ENCODE results near the gene GALNTL6. TPM values are rescaled to one million over a fixed set of nuclear protein-coding genes. Genes with fewer than 3 reads are reported as not detected.

Gene GALNTL6
- total RNA-seq, 1 experiment from 2014 or later, result not detected

DNA sequence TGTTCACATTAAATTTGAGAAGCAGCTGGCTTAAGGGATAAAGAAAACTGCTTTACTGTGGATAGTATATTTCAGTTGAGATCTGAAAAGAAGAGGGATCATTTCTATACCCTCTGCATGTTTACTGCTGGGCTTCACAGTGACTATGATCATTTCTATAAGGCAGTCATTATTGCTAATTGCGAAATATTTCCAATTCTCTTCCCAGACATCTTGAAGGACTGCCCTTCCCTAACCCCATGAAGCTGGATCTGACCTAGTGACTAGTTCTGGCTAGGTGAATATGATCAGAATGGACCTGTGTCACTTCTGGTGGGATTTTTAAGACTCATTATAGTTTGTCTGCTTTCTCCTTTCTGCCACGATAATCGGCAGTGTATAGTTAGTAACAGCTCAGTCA is 848.9 kb downstream of the GALNTL6 start:
- no CpG with 5 or more reads among the region's 3 CpGs for WGBS (ENCODE audit: extremely low coverage, insufficient read length, low lambda C conversion rate)
- Histone ChIP-seq H4K20me1 (ENCODE audit: control insufficient read depth, insufficient read depth, insufficient read length) (no peaks in the 10 kb centered on the region), H3K23me2 (ENCODE audit: insufficient read length, low read depth, low read length, poor library complexity, severe bottlenecking) (no peaks in the 10 kb centered on the region), H3K56ac (ENCODE audit: insufficient read length, low read depth, low read length) (no peak overlapping the region), H2BK120ac (ENCODE audit: low read depth, low read length, poor library complexity, severe bottlenecking) (no peak overlapping the region), H3K79me1 (ENCODE audit: insufficient read depth, low read depth, low read length, poor library complexity, severe bottlenecking) (no peaks in the 10 kb centered on the region), H3K79me2 (ENCODE audit: insufficient read depth, low read length) (no peaks in the 10 kb centered on the region), H3K27me3 (ENCODE audit: insufficient read depth, low read length) (no peaks in the 10 kb centered on the region), H3K4me1 (ENCODE audit: insufficient read depth, low read length) (no peaks in the 10 kb centered on the region), H2BK15ac (ENCODE audit: low read depth, low read length) (no peak overlapping the region), H3K23ac (ENCODE audit: insufficient read length, low read depth, low read length) (no peak overlapping the region), H3K9ac (ENCODE audit: extremely low read depth, insufficient read length, low read length) (no peak overlapping the region), H2BK20ac (ENCODE audit: low read depth, low read length, poor library complexity, severe bottlenecking) (no peak overlapping the region), H2BK12ac (ENCODE audit: insufficient read length, low read depth, low read length) (no peak overlapping the region), H3K27ac (ENCODE audit: insufficient read length, low read depth, low read length) (no peak overlapping the region), H3K14ac (ENCODE audit: insufficient read depth, low read length) (no peak overlapping the region), H2AFZ (ENCODE audit: low read length) (no peak overlapping the region), H4K5ac (ENCODE audit: insufficient read length, low read depth, low read length) (no peak overlapping the region), H3K4me2 (ENCODE audit: insufficient read depth, insufficient read length, low read length) (no peak overlapping the region), H3T11ph (ENCODE audit: low read length) (no peak overlapping the region), H3K9me3 (ENCODE audit: control insufficient read depth, low read depth, low read length) (no peaks in the 10 kb centered on the region), H4K91ac (ENCODE audit: insufficient read length, low read depth, low read length) (no peak overlapping the region), H4K8ac (replicated peaks; ENCODE audit: insufficient read length, low read depth, low read length) (no peak overlapping the region), H2BK5ac (ENCODE audit: insufficient read length, low read length) (no peak overlapping the region), H3K4ac (ENCODE audit: low read depth, low read length) (no peak overlapping the region), H3K18ac (ENCODE audit: insufficient read length, low read depth, low read length) (no peak overlapping the region), H2AK5ac (ENCODE audit: insufficient read length, low read length) (no peak overlapping the region)
- Mint-ChIP-seq H3K36me3 (ENCODE audit: insufficient read depth in 1 of 3, low read depth in 3 of 3) (0 out of 7 replicates have a peak, but pooled peaks cover 0 to 2% (median 0%) of the 10 kb centered on the region in 3 experiments), H3K4me3 (no peak overlapping the region), H3K4me1 (no peaks in the 10 kb centered on the region), H3K27ac (no peak overlapping the region), H3K27me3 (ENCODE audit: low read depth) (no peaks in the 10 kb centered on the region), H3K9me3 (no peaks in the 10 kb centered on the region)
- no peak for DNase-seq
- TF ChIP-seq, protein P1, sequence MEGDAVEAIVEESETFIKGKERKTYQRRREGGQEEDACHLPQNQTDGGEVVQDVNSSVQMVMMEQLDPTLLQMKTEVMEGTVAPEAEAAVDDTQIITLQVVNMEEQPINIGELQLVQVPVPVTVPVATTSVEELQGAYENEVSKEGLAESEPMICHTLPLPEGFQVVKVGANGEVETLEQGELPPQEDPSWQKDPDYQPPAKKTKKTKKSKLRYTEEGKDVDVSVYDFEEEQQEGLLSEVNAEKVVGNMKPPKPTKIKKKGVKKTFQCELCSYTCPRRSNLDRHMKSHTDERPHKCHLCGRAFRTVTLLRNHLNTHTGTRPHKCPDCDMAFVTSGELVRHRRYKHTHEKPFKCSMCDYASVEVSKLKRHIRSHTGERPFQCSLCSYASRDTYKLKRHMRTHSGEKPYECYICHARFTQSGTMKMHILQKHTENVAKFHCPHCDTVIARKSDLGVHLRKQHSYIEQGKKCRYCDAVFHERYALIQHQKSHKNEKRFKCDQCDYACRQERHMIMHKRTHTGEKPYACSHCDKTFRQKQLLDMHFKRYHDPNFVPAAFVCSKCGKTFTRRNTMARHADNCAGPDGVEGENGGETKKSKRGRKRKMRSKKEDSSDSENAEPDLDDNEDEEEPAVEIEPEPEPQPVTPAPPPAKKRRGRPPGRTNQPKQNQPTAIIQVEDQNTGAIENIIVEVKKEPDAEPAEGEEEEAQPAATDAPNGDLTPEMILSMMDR (conservative IDR thresholded peaks at IDR 0.05), result no peak
